ENCODE results near the gene MAD1L1. TPM values are rescaled to one million over a fixed set of nuclear protein-coding genes. Genes with fewer than 3 reads are reported as not detected.
A peak's percentile ranks its signal among the peaks of the same experiment; 100 is the strongest.
"Not testable (repeated sequence)": the region's sequence is repeated elsewhere in the genome, so short reads cannot be mapped to it uniquely, and the experiment has no call there.

MAD1L1 gene
- total RNA-seq, 2 donors from 2014 or later = 46.7 to 66.0 TPM

DNA sequence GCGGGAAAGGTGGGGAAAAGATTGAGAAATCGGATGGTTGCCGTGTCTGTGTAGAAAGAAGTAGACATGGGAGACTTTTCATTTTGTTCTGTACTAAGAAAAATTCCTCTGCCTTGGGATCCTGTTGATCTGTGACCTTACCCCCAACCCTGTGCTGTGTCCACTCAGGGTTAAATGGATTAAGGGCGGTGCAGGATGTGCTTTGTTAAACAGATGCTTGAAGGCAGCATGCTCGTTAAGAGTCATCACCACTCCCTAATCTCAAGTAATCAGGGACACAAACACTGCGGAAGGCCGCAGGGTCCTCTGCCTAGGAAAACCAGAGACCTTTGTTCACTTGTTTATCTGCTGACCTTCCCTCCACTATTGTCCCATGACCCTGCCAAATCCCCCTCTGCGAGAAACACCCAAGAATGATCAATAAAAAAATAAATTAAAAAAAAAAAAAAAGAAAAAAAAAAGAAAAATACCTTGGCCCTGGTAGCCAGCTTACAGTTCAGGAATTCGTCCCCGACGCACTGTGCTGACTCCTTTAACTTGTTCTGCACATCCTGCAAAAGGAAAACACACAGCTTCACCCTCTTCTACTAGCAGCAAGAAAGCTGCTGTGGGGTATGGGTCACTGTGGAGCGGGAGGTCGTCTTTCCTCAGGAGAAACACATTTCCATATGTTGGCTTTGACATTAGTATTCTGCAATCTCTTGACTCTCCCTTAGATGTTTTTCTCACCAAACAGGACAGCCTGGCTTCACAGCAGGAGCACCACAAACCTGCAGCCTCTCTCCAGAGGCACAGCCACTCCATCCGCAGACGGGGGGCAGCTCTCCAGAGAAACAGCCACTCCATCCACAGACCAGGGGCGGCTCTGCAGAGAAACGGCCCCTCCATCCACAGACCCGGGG is 36.6 kb upstream of the MAD1L1 start:
- not testable (repeated sequence) for ATAC-seq (replicated peaks); H3K27me3 Mint-ChIP-seq; H3K36me3 Mint-ChIP-seq (ENCODE audit: low read depth); H3K27ac Mint-ChIP-seq; H3K4me3 Mint-ChIP-seq; H3K9me3 Mint-ChIP-seq; H3K4me1 Mint-ChIP-seq

DNA sequence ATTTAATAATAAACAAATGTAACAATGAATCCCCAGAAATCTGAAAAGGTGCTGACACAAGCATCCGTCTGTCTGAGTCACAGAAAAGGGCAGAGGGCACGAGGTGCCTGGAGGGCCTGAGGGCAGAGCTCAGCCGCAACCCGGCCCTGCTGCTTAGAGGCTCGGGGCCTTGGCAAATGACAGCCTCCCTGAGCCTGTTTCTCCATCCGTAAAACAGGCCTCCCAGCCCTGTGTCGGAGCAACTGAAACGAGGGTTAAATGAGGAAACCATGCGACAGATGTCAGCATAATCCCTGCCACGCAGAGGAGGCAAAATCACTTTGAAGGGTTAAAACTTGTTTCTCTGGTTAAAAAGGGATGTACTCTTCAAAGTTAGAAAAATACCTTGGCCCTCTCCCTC is 34.2 kb upstream of the MAD1L1 start:
- peaks cover 7% of the 10 kb centered on the region for H3K36me3 Mint-ChIP-seq (ENCODE audit: low read depth)

DNA sequence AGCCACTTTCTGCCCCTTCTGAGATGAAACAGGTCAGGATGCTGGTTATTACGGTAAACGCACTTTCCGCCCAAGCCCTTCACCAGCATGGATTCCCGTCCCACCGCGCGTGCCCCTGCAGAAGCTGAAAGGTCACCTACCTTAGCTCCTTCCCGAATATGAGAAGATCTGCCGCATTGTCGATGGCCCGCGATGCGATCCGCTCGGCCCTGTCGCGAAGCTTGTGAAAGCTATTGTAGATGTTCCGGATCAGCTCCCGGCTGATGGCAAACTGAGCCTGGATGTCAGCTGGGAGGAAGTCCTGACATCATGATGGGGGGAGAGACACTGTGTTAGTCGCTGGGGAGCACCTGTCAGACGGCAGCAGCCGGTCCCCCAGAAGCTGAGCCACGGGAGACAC is 31.4 kb upstream of the MAD1L1 start:
- Mint-ChIP-seq H3K4me1 (peaks cover 5% of the 10 kb centered on the region), H3K4me3 (no peak overlapping the region), H3K36me3 (ENCODE audit: low read depth) (peaks cover 7% of the 10 kb centered on the region), H3K27me3 (no peaks in the 10 kb centered on the region), H3K27ac (no peak overlapping the region), H3K9me3 (no peaks in the 10 kb centered on the region)
- ATAC-seq (replicated peaks) = no peak

More for the DNA sequence above, 34.2 kb upstream of the MAD1L1 start:
- Mint-ChIP-seq H3K4me3 (no peak overlapping the region), H3K4me1 (peaks cover under 1% of the 10 kb centered on the region), H3K9me3 (no peaks in the 10 kb centered on the region), H3K27me3 (no peaks in the 10 kb centered on the region), H3K27ac (no peak overlapping the region)
- no peak for ATAC-seq (replicated peaks)

DNA sequence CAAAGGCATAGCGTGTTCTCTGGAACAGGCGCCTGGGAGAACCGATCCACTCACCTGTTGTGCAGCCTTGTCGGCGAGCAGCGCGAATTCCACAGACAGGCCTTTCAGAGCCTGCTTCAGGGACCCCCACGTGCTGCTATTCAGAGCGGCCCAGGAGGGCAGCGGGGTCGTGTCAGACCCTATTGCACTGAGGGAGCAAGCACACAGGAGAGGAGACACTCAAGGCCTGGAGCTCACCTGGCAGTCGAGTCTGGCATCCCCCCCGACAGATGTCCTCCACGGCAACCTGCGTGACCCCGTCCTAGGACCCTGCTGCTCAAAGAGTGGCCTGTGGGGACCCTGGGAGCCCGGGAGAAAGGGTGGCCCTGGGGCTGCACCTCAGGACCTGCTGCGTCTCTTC is 30.4 kb upstream of the MAD1L1 start:
- H3K27ac Mint-ChIP-seq = no peak overlapping the region
- no peaks in the 10 kb centered on the region for H3K9me3 Mint-ChIP-seq
- H3K36me3 Mint-ChIP-seq (ENCODE audit: low read depth) = peaks cover 7% of the 10 kb centered on the region
- H3K4me3 Mint-ChIP-seq = no peak overlapping the region
- H3K27me3 Mint-ChIP-seq = no peaks in the 10 kb centered on the region
- no peak for ATAC-seq (replicated peaks)
- H3K4me1 Mint-ChIP-seq = peaks cover 5% of the 10 kb centered on the region

DNA sequence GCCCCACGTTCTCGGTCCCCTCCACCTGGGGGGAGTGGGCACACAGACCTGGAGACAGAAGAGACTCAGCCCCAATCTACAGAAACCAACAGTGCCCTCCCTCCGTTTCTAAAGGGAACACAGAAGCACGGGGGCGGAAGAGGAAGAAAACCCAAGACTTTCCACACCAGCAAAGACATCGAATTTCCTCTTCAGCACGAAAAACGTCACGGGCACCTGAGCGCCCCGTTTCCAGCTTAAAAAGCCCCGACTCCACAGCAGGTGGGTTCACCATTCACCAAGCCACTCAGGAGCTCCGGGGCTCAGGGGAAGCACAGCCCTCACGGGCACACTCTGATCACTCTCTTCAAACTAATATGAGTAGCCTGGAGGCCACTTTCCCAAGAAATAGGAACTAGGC is 28.9 kb upstream of the MAD1L1 start:
- H3K36me3 Mint-ChIP-seq (ENCODE audit: low read depth) = peaks cover 7% of the 10 kb centered on the region
- peak overlapping the region; percentile 45 for H3K4me3 Mint-ChIP-seq
- peak; percentile 18 for ATAC-seq (replicated peaks)
- H3K9me3 Mint-ChIP-seq = no peaks in the 10 kb centered on the region
- no peaks in the 10 kb centered on the region for H3K27me3 Mint-ChIP-seq
- peaks cover 5% of the 10 kb centered on the region for H3K4me1 Mint-ChIP-seq
- H3K27ac Mint-ChIP-seq = peak overlapping the region; percentile 85

DNA sequence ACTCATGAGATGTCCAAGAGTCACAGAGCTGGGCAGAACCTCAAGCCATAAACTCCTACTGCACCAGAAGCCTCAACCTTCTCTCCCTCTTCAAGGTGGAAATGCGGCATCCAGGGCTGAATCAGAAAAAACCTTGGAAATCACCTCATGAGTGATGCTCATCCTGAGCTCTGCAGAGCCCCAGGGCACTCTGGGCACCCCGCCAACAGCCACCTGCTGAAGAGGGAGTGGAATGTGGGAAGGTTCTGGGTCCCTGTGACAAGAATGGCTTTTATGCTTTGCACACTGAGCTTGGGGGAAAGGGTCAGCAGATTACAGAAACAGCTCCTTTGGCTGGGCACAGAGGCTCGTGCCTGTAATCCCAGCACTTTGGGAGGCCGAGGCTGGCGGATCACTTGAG is 28.1 kb upstream of the MAD1L1 start:
- Mint-ChIP-seq H3K4me3 (peak overlapping the region; percentile 45), H3K4me1 (peaks cover 5% of the 10 kb centered on the region), H3K36me3 (ENCODE audit: low read depth) (peaks cover 7% of the 10 kb centered on the region), H3K27me3 (no peaks in the 10 kb centered on the region), H3K9me3 (no peaks in the 10 kb centered on the region), H3K27ac (no peak overlapping the region)
- no peak for ATAC-seq (replicated peaks)

DNA sequence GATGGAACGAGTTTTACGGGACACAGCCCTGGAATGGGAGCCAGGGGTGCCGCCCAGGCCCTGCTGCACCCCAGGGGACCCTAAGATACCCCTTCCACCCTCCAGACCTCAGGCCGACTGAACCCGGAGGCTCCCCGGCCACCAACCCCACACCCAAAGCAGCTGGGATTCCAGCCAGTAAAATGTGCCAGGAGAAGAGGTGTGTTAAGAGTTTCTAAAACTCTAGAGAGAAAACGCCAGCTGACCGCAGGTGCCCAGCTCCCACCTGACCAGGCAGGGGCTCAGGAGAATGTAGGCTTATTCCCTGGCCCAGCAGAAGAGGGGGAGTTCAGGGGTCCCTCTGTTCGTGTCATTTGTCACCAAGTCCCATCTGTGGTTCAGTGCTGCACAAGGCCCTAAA is 26.7 kb upstream of the MAD1L1 start:
- H3K4me1 Mint-ChIP-seq = peaks cover 5% of the 10 kb centered on the region
- H3K27ac Mint-ChIP-seq = no peak overlapping the region
- peaks cover 7% of the 10 kb centered on the region for H3K36me3 Mint-ChIP-seq (ENCODE audit: low read depth)
- no peaks in the 10 kb centered on the region for H3K9me3 Mint-ChIP-seq
- no peak overlapping the region for H3K4me3 Mint-ChIP-seq
- ATAC-seq (replicated peaks) = no peak
- H3K27me3 Mint-ChIP-seq = no peaks in the 10 kb centered on the region

DNA sequence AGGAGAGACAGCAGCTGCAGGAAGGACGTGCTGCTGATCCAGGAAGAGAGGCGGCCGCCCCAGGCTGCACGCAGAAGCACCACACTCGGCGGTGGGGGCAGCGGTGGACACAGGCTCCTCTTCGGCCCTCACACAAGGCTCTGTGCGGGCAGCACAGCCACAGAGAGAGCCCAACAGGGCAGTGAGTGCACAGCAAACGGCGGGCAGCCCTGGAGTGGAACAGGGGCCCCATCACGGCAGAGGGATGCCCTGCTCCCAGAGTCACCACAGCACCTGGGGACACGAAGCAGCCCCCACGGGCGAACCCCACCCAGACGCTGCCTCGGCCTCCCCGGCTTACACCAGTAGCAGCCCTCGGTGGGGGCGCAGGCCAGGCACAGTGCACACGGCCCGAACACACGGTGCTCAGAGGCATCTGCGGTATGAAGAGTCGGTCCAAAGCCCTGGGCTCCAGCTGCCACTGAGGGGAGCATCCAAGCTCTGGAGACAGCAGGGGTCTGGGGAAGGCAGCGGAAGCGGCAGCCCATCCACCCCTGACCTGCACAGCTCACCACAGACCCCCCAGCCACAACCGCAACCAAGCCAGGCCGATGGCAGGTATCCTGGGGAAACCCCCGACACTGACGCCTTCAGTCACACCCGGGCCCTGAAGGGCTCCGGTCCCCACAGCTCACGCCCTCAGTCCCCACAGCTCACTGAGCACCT is 26.1 kb upstream of the MAD1L1 start:
- Mint-ChIP-seq H3K4me1 (peaks cover 5% of the 10 kb centered on the region), H3K27me3 (no peaks in the 10 kb centered on the region), H3K36me3 (ENCODE audit: low read depth) (peaks cover under 1% of the 10 kb centered on the region), H3K27ac (no peak overlapping the region), H3K4me3 (no peak overlapping the region), H3K9me3 (no peaks in the 10 kb centered on the region)
- ATAC-seq (replicated peaks) = no peak

DNA sequence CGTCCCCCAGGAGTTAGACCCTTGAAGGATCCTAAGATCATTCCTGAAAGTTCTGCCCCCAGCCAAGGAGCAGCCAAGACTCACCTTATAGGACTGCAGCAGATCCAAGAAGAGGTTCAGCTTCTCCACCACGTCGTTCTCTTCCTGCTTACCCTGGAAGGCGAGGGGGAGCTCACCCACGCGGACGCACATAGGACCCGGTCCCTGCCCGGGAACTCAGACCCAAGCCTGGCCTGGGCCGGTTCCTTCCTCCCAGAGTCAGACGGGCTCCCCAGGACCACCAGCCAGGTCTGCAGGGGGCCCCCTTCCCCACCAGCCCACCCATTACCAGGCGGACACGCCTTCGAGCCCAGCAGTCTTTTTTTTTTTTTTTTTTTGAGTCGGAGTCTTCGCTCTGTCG is 24.9 kb upstream of the MAD1L1 start:
- Mint-ChIP-seq H3K27me3 (no peaks in the 10 kb centered on the region), H3K4me3 (no peak overlapping the region), H3K9me3 (no peaks in the 10 kb centered on the region), H3K4me1 (peaks cover 5% of the 10 kb centered on the region), H3K36me3 (ENCODE audit: low read depth) (no peaks in the 10 kb centered on the region), H3K27ac (no peak overlapping the region)
- ATAC-seq (replicated peaks) = no peak

DNA sequence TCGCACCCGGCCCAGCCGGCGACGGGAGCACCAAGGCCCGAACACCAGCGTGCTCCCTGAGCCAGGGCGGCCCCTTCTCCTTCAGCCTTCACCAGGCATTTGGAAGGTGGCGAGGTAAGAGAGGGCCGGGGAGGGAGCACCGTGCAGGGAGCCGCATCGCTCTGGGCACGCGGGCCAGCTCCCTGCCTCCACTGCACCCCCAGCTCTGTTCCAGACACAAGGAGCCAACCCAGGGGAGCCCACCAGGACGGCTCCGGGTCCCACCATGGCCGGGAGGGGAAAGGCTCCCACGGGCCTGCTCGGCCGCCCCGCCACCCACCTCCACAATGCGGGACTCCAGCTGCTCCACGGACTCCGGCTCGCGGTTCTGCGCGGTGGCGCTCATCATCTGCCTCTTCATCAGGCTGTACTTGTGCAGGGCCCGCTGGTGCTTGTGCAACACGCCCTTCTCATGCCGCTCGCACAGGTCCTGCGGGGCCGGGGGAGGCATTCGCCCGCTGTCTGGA is 24.4 kb upstream of the MAD1L1 start:
- H3K36me3 Mint-ChIP-seq (ENCODE audit: low read depth) = no peaks in the 10 kb centered on the region
- H3K9me3 Mint-ChIP-seq = no peaks in the 10 kb centered on the region
- H3K27ac Mint-ChIP-seq = no peak overlapping the region
- no peak for ATAC-seq (replicated peaks)
- H3K4me3 Mint-ChIP-seq = no peak overlapping the region
- no peaks in the 10 kb centered on the region for H3K27me3 Mint-ChIP-seq
- peaks cover 5% of the 10 kb centered on the region for H3K4me1 Mint-ChIP-seq

DNA sequence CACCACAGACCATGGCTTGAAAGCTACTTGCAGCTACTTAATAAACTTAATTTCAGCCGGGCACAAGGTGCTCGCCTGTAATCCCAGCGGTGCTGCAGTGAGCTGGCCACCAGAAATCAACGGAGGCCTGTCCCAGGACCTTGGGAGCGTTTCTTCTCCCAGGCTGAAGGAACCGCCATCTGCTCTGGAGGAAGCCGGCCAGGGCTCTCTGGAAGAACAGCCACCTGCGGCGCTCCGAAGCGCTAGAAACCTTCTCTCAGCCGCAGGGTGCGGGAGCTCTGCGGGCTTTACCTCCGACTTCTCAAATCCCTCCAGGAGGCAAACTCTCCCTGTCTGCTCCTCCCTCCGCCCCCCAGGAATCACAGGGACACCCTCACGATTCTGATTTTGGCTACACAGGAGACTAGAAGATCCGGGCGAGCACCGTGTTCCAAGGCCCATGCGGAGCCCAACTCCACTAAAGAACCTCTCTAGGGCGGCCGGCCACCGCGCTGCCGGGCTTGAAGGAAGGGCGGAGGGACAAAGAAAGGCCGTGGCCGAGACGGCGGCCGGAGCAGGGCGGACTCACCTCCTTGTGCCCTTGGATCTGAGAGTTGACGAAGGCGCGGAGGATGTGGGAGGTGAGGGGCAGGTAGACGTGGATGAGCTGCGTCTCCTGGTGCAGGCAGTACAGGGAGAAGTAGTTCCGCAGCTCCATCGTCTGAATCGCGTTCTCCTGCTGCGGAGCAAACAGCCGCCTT is 23.7 kb upstream of the MAD1L1 start:
- peaks cover under 1% of the 10 kb centered on the region for H3K4me1 Mint-ChIP-seq
- no peak overlapping the region for H3K27ac Mint-ChIP-seq
- H3K27me3 Mint-ChIP-seq = no peaks in the 10 kb centered on the region
- no peak for ATAC-seq (replicated peaks)
- no peaks in the 10 kb centered on the region for H3K36me3 Mint-ChIP-seq (ENCODE audit: low read depth)
- H3K9me3 Mint-ChIP-seq = no peaks in the 10 kb centered on the region
- H3K4me3 Mint-ChIP-seq = no peak overlapping the region

DNA sequence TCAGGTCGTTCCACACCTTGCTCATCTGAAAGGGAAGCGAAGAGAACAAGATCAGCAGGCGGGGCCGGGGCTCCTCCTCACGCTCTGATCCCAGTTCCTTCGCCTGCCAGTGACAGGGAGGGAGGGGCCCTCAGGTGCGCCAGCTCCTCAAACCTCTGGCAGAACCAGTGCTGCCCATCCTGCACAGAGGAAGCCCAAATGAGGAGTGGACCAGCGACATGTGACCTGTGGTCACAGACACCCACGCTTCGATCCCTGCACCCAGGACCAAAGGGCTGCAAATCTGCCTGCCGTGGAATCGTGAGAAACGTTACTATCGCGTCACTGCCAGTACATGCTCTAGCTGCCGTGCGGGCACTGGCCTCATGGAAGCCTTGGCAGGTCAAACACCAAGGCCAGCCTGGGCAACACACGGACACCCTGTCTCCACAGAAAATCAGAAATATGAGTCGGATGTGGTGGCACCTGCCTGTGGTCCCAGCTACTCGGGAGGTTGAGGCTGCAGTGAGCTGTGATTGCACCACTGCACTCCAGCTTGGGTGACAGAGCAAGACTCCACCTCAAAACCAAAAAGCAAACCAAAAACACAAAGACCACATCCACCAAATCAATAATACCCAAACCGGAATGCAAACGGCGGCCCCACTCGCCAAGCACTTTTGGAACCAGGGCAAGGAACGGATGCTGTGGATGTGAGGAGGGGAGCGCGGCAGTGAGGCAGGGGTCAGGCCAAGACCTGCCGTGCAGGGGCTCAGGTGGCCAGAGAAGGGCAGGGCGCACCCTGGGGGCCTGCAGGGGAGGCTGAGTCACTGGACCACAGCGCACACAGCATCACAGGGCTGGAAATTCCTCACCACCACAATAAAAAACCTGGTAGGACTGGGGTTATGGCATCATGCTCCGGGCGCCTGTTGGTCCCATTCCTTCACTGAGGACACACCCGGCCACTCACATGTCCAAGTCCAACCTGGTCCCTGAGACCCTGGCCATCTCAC is 22.7 kb upstream of the MAD1L1 start:
- H3K4me1 Mint-ChIP-seq = no peaks in the 10 kb centered on the region
- H3K27ac Mint-ChIP-seq = no peak overlapping the region
- no peak overlapping the region for H3K4me3 Mint-ChIP-seq
- H3K27me3 Mint-ChIP-seq = no peaks in the 10 kb centered on the region
- ATAC-seq (replicated peaks) = peak; percentile 50
- no peaks in the 10 kb centered on the region for H3K36me3 Mint-ChIP-seq (ENCODE audit: low read depth)
- no peaks in the 10 kb centered on the region for H3K9me3 Mint-ChIP-seq

DNA sequence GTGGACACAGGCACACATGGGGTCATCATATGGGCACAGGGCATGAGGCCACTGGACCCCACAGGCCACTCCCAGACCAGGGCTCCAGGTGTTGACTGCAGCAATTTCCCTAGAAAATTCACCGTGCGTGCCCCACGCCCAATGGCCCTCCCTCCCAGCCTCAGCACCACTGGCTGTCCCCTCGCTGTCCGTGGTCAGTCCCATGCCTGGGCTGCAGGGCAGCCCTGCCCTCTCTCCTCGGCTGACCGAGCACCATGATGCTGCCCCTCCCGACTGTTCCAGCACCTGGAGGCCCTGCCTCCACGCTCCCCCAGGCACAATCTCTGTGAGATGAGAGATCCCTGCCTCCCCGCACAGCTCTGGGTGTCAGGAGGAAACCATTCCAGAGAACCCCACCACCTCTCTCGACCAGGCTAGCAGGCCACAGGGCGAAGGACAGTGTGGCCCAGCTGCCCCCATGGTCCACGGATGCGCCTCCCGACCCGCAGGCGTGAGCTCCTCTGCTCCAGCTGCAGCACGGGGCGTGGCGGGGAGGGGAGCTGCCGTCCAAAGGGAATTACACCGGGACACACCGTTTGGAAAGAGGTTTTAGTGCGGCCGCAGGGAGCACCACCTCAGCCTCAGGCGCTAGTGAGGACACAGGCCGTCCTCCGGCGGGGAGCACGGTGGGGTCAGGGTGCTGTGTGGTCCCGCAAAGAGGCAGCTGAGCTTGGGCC is 21.8 kb upstream of the MAD1L1 start:
- Mint-ChIP-seq H3K4me3 (no peak overlapping the region), H3K27ac (no peak overlapping the region), H3K36me3 (ENCODE audit: low read depth) (no peaks in the 10 kb centered on the region), H3K4me1 (no peaks in the 10 kb centered on the region), H3K9me3 (no peaks in the 10 kb centered on the region), H3K27me3 (no peaks in the 10 kb centered on the region)
- ATAC-seq (replicated peaks) = no peak

All from activated T-helper 17 cell treated with anti-CD3 and anti-CD28 coated beads, Interleukin-2, amount 50 U/mL, for 72 hours (primary cell).